ENCODE data around the gene LGR6. TPM values are rescaled to one million over a fixed set of nuclear protein-coding genes. Genes with fewer than 3 reads are reported as not detected.
A peak's percentile ranks its signal among the peaks of the same experiment; 100 is the strongest.

The LGR6 gene
- total and polyA plus RNA-seq, 2 experiments from 2014 or later, result 0.66 to 0.89 TPM

DNA sequence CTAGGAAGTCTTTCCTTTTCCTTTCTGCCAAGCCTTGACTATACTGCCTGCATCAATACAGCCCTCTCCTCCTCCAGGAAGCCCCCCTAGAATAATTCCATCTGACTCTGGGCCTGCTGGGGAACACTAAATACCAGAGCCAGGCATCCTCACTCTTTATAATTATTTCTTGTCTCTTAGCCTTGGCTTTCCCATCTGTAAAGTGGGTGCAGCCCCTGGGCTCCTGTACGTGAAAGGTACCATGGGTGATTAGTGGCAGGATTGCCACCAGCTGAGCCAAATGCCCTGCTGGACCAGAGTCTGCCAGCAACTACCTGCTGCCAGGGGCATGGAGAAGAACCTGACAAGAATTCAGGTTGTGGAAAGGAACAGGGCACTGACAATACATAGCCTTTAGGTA, 58.7 kb downstream of the LGR6 start:
- Histone ChIP-seq H3K79me2 (replicated peaks; ENCODE audit: insufficient read depth) (no peaks in the 10 kb centered on the region), H2AFZ (no peak overlapping the region), H4K20me1 (replicated peaks; ENCODE audit: insufficient read depth) (no peaks in the 10 kb centered on the region), H3K27ac (ENCODE audit: low read depth) (no peak overlapping the region), H3K4me3 (no peak overlapping the region), H3K36me3 (ENCODE audit: insufficient read depth) (no peaks in the 10 kb centered on the region), H3K4me2 (no peak overlapping the region), H3F3A (replicated peaks; ENCODE audit: low read depth) (no peaks in the 10 kb centered on the region), H3K9me2 (ENCODE audit: insufficient read depth) (no peaks in the 10 kb centered on the region), H3K4me1 (ENCODE audit: insufficient read depth) (peaks cover 6% of the 10 kb centered on the region), H3K27me3 (ENCODE audit: insufficient read depth) (no peaks in the 10 kb centered on the region)
- Mint-ChIP-seq H3K9me3 (no peaks in the 10 kb centered on the region), H3K27me3 (ENCODE audit: insufficient read depth, low read depth, poor library complexity) (peaks cover 7% of the 10 kb centered on the region), H3K4me1 (peaks cover 22% of the 10 kb centered on the region), H3K27ac (no peak overlapping the region), H3K36me3 (ENCODE audit: low read depth) (no peaks in the 10 kb centered on the region), H3K4me3 (no peak overlapping the region)
- ATAC-seq (no peak), DNase-seq (ENCODE audit: low spot score) (no peak)
- TF ChIP-seq EZH2 (IDR thresholded peaks at IDR 0.05; ENCODE audit: low read depth, unreplicated experiment), result no peak
- TF ChIP-seq EZH2phosphoT487 (IDR thresholded peaks at IDR 0.05; ENCODE audit: unreplicated experiment), result no peak
- TF ChIP-seq, protein P1, sequence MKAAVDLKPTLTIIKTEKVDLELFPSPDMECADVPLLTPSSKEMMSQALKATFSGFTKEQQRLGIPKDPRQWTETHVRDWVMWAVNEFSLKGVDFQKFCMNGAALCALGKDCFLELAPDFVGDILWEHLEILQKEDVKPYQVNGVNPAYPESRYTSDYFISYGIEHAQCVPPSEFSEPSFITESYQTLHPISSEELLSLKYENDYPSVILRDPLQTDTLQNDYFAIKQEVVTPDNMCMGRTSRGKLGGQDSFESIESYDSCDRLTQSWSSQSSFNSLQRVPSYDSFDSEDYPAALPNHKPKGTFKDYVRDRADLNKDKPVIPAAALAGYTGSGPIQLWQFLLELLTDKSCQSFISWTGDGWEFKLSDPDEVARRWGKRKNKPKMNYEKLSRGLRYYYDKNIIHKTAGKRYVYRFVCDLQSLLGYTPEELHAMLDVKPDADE (IDR thresholded peaks at IDR 0.05), result no peak
- TF ChIP-seq CREB1 (CRISPR knock-in tag; IDR thresholded peaks at IDR 0.05; ENCODE audit: low read depth), result no peak
- TF ChIP-seq POLR2AphosphoS5 (IDR thresholded peaks at IDR 0.05; ENCODE audit: low read depth), result no peak
- TF ChIP-seq NANOG (IDR thresholded peaks at IDR 0.05; ENCODE audit: borderline replicate concordance), result no peak
- TF ChIP-seq, protein P2, sequence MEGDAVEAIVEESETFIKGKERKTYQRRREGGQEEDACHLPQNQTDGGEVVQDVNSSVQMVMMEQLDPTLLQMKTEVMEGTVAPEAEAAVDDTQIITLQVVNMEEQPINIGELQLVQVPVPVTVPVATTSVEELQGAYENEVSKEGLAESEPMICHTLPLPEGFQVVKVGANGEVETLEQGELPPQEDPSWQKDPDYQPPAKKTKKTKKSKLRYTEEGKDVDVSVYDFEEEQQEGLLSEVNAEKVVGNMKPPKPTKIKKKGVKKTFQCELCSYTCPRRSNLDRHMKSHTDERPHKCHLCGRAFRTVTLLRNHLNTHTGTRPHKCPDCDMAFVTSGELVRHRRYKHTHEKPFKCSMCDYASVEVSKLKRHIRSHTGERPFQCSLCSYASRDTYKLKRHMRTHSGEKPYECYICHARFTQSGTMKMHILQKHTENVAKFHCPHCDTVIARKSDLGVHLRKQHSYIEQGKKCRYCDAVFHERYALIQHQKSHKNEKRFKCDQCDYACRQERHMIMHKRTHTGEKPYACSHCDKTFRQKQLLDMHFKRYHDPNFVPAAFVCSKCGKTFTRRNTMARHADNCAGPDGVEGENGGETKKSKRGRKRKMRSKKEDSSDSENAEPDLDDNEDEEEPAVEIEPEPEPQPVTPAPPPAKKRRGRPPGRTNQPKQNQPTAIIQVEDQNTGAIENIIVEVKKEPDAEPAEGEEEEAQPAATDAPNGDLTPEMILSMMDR (conservative IDR thresholded peaks at IDR 0.05; ENCODE audit: low read depth in 2 of 2), result no peak

DNA sequence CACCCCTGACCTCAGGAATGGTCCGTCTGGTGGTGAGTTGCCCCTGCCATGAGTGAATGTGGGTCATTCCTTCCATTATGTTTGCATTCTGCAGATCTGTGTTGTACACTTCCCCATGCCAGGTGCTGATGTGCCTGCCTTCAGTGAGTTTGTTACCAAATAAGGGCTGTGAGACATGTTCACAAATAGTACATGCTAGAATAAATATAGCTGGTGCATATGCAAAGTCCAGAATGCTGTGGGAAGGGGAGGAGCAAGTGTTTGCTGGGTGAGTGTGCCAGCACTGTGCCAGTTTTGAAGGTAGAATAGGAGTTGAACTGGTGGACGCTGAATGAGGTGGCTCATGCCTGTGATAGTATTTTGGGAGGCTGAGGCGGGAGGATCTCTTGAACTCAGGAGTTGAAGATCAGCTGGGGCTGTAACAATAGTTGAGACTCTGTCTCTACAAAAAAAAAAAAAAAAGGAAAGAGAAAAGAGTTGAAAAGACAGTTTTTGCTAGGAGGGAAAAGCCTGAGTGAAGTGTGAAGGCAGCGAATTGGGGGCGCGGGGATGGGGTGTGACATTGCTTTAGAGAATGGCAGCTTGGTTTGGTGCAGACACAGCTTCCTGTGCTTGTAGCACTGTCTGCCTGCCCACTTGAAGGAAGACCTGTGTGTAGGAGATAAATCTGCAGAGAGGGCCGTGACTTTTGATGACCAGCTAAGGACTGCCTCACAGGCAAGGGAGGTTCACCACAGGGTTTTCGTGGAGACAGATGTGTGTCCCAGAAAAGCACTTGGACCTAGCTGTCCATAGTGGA, 61.1 kb downstream of the LGR6 start:
- Histone ChIP-seq H3K27ac (ENCODE audit: low read depth) (no peak overlapping the region), H4K20me1 (replicated peaks; ENCODE audit: insufficient read depth) (no peaks in the 10 kb centered on the region), H2AFZ (0 out of 2 replicates have a peak overlapping the region, but pooled peaks have one; percentile 43), H3K9me2 (ENCODE audit: insufficient read depth) (no peaks in the 10 kb centered on the region), H3K4me1 (ENCODE audit: insufficient read depth) (no peaks in the 10 kb centered on the region), H3K4me2 (no peak overlapping the region), H3K4me3 (no peak overlapping the region), H3K79me2 (replicated peaks; ENCODE audit: insufficient read depth) (no peaks in the 10 kb centered on the region), H3K36me3 (ENCODE audit: insufficient read depth) (no peaks in the 10 kb centered on the region), H3K27me3 (ENCODE audit: insufficient read depth) (no peaks in the 10 kb centered on the region), H3F3A (replicated peaks; ENCODE audit: low read depth) (no peaks in the 10 kb centered on the region)
- H3K36me3 Mint-ChIP-seq (ENCODE audit: low read depth), result no peaks in the 10 kb centered on the region
- no peak overlapping the region for H3K4me3 Mint-ChIP-seq
- H3K27me3 Mint-ChIP-seq (ENCODE audit: insufficient read depth, low read depth, poor library complexity), result no peaks in the 10 kb centered on the region
- H3K4me1 Mint-ChIP-seq, result peaks cover 13% of the 10 kb centered on the region
- H3K9me3 Mint-ChIP-seq, result no peaks in the 10 kb centered on the region
- ATAC-seq, result no peak
- DNase-seq (ENCODE audit: low spot score), result no peak
- H3K27ac Mint-ChIP-seq, result 0 out of 2 replicates have a peak overlapping the region, but pooled peaks have one; percentile 12
- TF ChIP-seq CREB1 (CRISPR knock-in tag; IDR thresholded peaks at IDR 0.05; ENCODE audit: low read depth) (no peak), NANOG (IDR thresholded peaks at IDR 0.05; ENCODE audit: borderline replicate concordance) (no peak), ZNF331 (CRISPR knock-in tag; IDR thresholded peaks at IDR 0.05; ENCODE audit: low read depth) (no peak), STAT1 (IDR thresholded peaks at IDR 0.05; ENCODE audit: unreplicated experiment) (no peak), JUNB (IDR thresholded peaks at IDR 0.05; ENCODE audit: unreplicated experiment) (no peak), POLR2AphosphoS5 (IDR thresholded peaks at IDR 0.05; ENCODE audit: low read depth) (no peak), EZH2 (IDR thresholded peaks at IDR 0.05; ENCODE audit: low read depth, unreplicated experiment) (no peak), EZH2phosphoT487 (IDR thresholded peaks at IDR 0.05; ENCODE audit: unreplicated experiment) (no peak), ZNF114 (CRISPR knock-in tag; IDR thresholded peaks at IDR 0.05) (no peak)
- TF ChIP-seq, protein P1 (IDR thresholded peaks at IDR 0.05), result no peak
- TF ChIP-seq, protein P2 (conservative IDR thresholded peaks at IDR 0.05; ENCODE audit: low read depth in 2 of 2), result no peak
- TF ChIP-seq, protein P3, sequence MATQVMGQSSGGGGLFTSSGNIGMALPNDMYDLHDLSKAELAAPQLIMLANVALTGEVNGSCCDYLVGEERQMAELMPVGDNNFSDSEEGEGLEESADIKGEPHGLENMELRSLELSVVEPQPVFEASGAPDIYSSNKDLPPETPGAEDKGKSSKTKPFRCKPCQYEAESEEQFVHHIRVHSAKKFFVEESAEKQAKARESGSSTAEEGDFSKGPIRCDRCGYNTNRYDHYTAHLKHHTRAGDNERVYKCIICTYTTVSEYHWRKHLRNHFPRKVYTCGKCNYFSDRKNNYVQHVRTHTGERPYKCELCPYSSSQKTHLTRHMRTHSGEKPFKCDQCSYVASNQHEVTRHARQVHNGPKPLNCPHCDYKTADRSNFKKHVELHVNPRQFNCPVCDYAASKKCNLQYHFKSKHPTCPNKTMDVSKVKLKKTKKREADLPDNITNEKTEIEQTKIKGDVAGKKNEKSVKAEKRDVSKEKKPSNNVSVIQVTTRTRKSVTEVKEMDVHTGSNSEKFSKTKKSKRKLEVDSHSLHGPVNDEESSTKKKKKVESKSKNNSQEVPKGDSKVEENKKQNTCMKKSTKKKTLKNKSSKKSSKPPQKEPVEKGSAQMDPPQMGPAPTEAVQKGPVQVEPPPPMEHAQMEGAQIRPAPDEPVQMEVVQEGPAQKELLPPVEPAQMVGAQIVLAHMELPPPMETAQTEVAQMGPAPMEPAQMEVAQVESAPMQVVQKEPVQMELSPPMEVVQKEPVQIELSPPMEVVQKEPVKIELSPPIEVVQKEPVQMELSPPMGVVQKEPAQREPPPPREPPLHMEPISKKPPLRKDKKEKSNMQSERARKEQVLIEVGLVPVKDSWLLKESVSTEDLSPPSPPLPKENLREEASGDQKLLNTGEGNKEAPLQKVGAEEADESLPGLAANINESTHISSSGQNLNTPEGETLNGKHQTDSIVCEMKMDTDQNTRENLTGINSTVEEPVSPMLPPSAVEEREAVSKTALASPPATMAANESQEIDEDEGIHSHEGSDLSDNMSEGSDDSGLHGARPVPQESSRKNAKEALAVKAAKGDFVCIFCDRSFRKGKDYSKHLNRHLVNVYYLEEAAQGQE (IDR thresholded peaks at IDR 0.05; ENCODE audit: unreplicated experiment), result no peak

Measured in GM23338 (cell line).